HG03039 (cell line): ENCODE results near the gene CGREF1.

ENCODE experiments used
- ATAC-seq: cut with Tn5 transposase; IDR thresholded peaks from one replicate; pipeline ENCODE4 v1.9.1; 2021; ENCODE audit warnings: mild to moderate bottlenecking, moderate library complexity; ENCODE audit not compliant: unreplicated experiment

Gene CGREF1

DNA sequence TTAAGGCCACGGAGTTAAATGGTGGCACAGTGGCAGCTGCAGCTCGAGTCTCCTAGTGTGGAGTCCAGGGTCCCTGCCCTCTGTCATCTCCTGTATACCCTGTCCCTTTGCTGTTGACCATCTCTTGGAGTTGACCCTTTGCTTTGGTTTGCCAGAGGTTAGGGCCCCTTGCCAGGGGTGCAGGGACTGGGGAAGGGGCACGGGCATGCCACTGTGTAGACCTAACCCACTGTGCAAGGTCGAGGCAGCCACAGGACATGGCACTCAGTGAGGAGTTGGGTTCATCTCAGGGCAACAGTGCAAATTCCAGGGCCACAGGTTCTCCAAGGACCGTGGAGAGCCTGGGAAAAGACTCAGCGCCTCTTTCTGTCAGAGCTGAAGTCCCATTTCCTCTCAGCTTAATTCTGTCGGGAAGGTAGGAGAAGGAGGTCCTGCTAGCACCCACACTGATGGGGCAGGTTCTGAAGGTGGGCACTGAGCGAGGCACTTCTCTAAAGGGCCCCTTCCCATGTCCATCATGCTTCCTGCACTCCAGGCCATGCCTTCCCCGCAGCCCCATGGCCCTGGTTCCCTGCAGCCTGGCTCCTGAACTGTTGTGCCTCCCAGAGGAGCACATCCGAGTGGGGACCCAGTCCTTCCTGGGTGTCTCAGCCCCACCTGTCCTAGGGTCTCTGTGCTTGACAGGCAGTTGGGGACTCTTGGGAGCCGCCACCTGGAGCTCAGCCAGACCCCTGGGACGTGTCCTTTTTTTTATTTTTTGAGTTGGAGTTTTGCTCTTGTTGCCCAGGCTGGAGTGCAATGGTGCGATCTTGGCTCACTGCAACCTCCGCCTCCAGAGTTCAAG is 29.6 kb downstream of the CGREF1 start:
- ATAC-seq, result no peak

DNA sequence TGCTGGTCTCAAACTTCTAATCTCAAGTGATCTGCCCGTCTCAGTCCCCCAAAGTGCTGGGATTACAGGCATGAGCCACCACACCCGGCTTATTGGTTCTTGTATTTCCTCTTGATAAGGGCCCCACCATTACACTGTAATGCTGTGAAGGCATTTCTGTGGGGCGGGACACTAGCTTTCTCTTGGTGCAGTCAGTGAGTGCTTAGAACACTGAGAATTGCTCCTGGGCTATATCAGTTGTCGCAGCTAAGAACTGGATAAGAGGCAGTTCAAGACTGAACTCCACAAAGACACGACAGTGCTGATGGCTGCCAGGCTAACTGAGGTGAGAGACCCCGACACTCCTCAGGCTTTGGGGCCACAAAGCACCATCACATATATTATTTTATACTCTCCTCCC is 30.3 kb downstream of the CGREF1 start:
- ATAC-seq, result no peak

DNA sequence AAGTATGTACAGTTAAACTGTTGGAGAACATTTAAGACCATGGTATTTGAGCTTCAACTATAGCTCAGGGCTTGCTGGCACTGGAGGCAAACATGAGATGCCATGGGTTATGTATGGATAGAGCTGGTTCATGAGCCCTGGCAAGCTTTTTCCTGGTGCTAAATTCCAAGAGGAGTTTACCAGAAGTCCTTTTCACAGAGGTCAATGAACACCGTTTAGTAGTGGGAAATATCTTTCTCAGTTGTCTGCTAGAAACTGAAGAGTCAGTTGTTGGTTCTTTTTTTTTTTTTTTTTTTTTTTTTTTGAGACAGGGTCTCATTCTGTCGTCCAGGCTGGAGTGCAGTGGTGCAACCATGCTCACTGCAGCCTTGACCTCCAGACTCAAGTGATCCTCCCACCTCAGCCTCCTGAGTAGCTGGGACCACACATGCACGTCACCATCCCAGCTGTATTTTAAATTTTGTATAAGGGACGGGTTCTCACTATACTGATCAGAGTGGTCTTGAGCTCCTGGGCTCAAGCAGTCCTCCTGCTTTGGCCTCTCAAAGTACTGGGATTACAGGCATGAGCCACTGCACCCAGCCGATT is 31.0 kb downstream of the CGREF1 start:
- no peak for ATAC-seq

DNA sequence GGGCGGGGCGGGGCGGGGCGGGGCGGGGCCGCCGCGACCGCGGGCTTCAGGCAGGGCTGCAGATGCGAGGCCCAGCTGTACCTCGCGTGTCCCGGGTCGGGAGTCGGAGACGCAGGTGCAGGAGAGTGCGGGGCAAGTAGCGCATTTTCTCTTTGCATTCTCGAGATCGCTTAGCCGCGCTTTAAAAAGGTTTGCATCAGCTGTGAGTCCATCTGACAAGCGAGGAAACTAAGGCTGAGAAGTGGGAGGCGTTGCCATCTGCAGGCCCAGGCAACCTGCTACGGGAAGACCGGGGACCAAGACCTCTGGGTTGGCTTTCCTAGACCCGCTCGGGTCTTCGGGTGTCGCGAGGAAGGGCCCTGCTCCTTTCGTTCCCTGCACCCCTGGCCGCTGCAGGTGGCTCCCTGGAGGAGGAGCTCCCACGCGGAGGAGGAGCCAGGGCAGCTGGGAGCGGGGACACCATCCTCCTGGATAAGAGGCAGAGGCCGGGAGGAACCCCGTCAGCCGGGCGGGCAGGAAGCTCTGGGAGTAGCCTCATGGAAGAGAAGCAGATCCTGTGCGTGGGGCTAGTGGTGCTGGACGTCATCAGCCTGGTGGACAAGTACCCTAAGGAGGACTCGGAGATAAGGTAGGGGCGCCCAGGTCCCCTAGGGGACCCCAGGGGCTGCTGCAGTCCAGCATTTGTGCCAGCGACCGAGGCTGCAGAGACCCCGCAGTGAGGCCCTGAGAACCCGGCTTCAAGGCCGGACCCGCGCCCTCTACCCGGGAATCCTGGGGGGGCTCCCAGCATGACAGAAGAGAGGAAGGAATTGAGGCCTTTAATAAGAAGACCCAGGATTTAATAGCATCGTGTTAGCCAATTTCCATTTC is 32.0 kb downstream of the CGREF1 start, which contains the start of gene KHK:
Gene KHK, plus strand, starts transcription at position 49 of the 870 bp plus-strand sequence. Its CDS starts 488 bp downstream, at position 537.
- ATAC-seq, result no peak

DNA sequence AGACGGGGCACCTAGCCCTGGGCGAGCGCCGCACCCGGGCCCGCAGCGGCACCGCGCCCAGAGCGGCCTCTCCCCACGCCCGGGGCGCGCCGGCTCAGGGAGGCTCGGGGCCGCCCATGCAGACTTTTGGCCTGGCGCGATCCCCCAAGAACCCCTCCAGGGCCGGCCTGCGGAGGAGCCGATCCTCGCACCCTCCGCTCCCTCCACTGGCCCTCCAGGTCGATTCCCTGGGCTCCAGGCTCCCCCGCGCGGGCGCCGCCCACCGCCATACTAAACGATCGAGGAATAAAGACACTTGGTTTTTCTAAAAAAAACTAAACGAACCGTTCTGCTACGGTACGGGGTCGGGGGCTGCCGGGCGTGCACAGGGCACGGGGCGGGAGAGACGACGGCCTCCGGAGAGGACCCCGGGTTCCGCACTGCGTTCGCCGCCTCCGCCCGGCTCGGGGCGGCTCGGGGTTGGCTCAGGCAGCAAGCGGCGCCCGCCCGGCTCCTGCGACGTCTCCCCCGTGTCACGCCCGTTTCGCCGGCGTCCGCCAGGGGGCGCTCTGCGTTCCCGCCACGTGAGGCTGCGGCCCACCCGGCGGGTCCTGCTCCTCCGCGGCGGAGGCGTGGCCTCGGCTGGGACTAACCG is 32.7 kb downstream of the CGREF1 start:
- ATAC-seq, result peak; percentile 64

DNA sequence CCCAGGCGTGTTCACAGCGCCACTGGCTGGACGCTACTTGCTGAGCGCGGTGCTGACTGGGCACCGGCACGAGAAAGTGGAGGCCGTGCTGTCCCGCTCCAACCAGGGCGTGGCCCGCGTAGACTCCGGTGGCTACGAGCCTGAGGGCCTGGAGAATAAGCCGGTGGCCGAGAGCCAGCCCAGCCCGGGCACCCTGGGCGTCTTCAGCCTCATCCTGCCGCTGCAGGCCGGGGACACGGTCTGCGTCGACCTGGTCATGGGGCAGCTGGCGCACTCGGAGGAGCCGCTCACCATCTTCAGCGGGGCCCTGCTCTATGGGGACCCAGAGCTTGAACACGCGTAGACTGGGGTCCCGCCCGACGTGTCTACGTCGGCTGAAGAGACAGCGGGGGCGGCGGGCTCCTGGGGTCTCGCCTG is 33.2 kb downstream of the CGREF1 start:
- no peak for ATAC-seq

DNA sequence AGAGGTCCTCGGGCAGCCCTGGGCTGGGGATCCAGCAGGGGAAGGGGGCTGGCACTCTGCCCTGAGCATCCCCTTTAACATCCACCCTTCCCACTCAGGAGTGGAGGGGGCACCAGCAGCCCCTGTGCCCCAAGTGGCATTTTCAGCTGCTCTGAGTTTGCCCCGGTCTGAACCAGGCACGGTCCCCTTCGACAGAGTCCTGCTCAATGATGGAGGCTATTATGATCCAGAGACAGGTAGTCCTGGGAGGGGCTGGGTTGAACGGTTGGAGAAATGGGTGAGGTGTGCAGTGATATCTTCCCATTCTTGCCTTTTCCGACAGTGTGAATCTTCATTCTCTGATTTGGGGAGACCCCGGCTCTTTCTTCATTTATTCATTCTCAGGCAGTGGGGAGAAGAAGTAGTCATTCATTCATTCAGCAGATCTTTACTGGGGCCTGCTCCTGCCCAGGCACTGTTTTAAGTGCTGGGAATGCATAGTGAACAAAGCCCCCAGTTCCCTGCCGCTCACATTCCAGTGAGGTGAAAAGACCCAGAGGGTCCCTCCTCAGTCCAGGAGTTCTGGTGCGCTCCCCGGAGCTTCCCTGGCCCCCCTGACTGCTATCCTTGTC is 33.8 kb downstream of the CGREF1 start:
- ATAC-seq, result no peak

DNA sequence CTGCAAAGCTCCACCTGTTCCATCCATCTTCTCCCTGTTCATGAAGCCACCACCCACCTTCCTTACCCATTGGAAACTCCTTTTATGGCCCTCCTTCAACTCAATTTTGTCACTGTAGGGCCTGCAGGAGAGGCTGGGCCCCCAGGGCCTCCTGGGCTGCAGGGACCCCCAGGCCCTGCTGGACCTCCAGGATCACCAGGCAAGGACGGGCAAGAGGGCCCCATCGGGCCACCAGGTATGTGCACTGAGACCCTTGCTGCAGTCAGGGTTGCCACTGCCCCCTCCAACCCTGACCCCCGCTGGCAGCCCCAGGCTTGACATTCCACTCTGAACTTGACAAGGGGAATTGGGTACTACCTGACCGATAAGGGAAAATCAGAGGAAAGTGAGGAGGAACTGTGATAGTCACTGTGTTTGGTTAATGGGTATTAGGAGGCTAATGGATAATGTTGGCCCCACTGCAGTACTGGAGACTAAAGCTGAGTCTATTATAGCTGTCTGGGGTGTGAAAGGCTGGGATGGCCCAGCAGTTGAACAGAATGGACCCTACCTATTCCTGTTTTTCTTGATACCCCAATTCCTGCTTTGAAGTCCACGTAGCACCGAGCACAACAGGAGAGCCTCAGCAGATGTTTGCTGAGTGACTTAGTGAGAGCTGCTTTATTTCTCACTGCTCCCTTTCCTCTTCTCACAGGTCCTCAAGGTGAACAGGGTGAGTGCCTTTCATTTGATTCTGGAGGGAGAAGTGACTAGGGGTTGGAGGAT is 34.4 kb downstream of the CGREF1 start:
- ATAC-seq, result no peak

DNA sequence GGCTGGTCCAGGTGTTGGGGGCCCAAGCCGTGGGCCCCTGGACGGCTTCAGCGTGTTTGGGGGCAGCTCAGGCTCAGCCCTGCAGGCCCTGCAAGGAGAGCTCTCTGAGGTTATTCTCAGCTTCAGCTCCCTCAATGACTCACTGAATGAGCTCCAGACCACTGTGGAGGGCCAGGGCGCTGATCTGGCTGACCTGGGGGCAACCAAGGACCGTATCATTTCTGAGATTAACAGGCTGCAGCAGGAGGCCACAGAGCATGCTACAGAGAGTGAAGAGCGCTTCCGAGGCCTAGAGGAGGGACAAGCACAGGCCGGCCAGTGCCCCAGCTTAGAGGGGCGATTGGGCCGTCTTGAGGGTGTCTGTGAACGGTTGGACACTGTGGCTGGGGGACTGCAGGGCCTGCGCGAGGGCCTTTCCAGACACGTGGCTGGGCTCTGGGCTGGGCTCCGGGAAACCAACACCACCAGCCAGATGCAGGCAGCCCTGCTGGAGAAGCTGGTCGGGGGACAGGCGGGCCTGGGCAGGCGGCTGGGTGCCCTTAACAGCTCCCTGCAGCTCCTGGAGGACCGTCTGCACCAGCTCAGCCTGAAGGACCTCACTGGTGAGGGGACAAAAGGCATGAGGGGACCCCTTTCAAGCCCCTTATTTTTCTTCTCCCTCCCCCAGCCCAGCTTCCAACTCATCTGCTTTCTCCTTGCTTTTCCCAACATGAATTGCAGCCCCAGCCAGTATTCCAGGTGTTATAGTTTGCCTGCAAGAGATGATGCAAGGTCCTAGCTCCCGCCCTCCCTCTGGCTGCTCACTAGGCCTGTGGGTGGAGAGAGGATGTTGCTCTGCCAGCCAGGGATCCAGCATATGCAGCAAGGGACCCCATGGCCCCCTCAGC is 35.3 kb downstream of the CGREF1 start:
- ATAC-seq, result no peak

DNA sequence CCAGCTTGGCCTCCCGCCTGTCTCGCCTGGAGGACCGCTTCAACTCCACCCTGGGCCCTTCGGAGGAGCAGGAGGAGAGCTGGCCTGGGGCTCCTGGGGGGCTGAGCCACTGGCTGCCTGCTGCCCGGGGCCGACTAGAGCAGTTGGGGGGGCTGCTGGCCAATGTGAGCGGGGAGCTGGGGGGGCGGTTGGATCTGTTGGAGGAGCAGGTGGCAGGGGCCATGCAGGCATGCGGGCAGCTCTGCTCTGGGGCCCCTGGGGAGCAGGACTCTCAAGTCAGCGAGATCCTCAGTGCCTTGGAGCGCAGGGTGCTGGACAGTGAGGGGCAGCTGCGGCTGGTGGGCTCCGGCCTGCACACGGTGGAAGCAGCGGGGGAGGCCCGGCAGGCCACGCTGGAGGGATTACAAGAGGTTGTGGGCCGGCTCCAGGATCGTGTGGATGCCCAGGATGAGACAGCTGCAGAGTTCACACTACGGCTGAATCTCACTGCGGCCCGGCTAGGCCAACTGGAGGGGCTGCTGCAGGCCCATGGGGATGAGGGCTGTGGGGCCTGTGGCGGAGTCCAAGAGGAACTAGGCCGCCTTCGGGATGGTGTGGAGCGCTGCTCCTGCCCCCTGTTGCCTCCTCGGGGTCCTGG is 36.0 kb downstream of the CGREF1 start:
- ATAC-seq, result no peak

DNA sequence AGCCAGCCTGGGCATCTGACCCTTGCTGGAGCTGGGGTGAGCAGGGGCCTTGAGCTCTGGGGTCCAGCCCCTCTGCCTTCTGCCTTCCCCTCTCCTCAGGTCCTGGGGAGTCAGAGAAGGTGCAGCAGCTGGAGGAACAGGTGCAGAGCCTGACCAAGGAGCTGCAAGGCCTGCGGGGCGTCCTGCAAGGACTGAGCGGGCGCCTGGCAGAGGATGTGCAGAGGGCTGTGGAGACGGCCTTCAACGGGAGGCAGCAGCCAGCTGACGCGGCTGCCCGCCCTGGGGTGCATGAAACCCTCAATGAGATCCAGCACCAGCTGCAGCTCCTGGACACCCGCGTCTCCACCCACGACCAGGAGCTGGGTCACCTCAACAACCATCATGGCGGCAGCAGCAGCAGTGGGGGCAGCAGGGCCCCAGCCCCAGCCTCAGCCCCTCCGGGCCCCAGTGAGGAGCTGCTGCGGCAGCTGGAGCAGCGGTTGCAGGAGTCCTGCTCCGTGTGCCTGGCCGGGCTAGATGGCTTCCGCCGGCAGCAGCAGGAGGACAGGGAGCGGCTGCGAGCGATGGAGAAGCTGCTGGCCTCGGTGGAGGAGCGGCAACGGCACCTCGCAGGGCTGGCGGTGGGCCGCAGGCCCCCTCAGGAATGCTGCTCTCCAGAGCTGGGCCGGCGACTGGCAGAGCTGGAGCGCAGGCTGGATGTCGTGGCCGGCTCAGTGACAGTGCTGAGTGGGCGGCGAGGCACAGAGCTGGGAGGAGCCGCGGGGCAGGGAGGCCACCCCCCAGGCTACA is 36.8 kb downstream of the CGREF1 start:
- ATAC-seq, result no peak

DNA sequence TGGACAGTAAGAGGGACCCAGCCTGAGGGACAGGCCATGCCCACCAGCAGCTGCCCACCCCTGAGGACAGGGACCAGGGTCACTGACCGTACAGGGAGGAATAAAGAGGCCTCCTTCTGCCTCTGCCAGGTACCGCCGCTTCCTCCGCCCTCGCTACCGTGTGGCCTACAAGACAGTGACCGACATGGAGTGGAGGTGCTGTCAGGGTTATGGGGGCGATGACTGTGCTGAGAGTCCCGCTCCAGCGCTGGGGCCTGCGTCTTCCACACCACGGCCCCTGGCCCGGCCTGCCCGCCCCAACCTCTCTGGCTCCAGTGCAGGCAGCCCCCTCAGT is 38.4 kb downstream of the CGREF1 start:
- ATAC-seq, result no peak

DNA sequence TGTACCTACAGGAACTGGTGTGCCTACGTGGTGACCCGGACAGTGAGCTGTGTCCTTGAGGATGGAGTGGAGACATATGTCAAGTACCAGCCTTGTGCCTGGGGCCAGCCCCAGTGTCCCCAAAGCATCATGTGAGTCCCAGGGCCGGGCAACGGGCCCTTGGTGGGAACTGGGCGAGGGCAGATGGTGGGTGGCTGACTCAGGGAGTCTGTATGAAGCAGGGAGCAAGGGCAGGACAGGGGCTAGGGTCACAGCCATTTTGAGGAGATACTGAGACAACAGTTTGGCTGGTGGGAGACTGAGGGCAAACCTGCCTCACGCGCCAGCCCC is 38.8 kb downstream of the CGREF1 start:
- no peak for ATAC-seq

DNA sequence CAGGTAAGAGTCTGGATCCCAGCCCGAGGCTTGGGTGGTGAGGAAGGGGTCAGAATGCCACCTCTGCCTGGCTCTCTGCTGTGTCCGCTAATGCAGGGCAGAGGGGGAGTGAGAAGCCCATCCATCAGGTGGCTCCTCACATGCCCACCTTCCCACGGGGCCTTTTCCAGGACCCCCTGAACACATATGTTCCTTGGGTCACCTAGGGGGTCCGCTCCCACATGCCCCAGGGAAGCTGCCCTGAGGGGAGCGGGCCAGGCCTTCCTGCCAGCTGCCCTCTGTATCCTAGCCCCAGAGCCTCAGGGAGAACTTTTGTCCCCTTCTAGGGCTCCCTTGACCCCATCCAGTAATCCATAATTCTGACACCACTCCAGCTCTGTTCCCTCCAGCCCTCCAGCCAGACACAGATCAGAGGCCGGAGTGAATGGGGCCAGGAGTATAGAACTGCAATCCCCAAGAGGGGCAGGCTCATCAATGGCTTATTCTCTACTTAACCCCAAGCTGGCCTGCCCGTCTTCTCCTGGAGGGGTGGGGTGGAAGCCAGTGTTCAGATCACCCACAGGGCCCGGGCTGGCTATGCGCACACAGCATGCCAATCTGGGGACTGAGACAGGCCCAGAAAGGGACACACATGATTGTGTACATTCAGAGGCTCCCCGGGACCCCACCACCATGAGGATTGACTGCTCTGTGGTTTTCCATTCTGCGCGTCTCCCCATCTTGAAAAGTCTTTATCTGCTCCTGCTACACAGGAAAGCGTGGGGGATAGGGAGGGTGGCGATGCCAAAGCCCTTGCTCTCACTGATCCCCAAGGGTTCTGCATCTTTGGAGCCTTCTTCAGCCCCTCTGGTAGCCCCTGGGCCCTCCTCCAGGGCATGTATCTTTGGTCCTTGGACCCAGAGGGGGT is 39.4 kb downstream of the CGREF1 start:
- no peak for ATAC-seq

DNA sequence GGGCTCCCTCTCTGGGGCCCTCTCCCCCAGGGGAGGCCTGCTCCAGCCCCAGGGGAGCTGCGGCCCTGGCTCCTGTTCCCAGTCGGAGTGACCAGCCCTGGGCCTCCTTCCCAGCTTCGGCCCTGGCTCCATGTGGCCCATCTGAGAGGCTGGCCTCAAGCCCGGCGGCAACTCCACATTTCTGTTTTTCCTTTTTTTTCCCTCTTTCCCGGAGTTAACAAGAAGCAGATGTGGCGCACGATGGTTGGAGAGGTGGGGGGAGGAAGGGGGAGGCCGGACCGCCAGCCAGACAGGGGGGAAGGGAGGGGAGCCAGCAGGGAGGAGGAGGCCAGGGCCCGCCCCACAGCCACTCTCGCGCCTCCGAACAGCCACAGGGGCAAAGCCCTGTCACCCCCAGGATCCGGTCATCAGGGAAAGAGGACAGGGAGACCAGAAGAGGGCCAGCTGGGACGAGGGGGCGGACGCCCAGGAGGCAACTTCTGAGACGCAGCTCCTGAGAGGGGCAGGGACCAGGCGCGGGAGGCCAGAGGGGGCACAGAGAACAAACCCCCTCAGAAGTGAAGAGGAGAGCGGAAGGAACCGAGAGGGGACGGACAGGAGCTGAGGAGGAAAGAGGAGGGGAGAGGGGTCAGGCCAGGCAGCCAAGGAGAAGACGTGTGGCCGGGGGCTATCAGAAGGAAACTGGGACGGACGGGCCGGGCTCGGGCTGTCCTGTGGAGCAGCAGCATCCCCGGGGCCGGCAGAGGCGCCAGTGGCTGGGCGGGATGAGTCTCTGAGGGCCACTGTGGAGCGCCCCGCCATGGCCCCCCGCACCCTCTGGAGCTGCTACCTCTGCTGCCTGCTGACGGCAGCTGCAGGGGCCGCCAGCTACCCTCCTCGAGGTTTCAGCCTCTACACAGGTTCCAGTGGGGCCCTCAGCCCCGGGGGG is 40.4 kb downstream of the CGREF1 start, which contains the start of gene EMILIN1:
Gene EMILIN1, plus strand, starts transcription at position 349 of the 928 bp plus-strand sequence. Its CDS starts 451 bp downstream, at position 800.
- ATAC-seq, result no peak

DNA sequence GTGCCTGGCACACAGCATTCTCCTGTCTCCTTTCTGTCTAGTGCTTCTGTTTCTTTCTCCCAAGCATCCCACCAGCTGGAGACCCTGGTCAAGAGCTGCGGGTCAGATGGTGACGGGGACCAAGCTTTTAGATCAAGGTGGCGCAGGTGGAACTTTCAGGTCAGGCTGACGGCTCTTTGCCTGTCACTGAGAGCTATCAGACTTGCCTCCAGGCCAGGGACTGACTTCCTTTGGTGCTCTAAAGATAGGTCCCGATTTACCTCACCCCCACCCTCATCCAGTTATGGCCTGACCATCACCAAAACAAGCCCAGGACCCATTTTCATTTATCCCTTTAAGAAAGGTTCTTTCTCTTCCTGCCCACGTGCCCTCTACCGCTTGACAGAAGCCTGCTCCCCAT is 41.7 kb downstream of the CGREF1 start:
- no peak for ATAC-seq
